Left renal cortex interstitium (tissue), 4 donors: ENCODE data around the gene CAMK1D. TPM values are rescaled to one million over a fixed set of nuclear protein-coding genes. Genes with fewer than 3 reads are reported as not detected.

Experiments used
- DNase-seq, 4 donors: peaks; one replicate each; pipeline ENCODE4 v3.0.0-alpha.2; 2013; ENCODE audit warnings: low read depth in 4 of 4, low spot score in 2 of 4, missing footprints in 1 of 4
- polyA plus RNA-seq, 4 donors: library from polyadenylated mRNA; unstranded; fragments of 120-200 nt; gene quantifications; one replicate each; pipeline ENCODE4 v1.2.1, GENCODE V29; 2013; ENCODE audit not compliant: insufficient read length in 4 of 4

Gene CAMK1D
- polyA plus RNA-seq, 4 donors: 10.1 to 13.0 (median 10.8) TPM

DNA sequence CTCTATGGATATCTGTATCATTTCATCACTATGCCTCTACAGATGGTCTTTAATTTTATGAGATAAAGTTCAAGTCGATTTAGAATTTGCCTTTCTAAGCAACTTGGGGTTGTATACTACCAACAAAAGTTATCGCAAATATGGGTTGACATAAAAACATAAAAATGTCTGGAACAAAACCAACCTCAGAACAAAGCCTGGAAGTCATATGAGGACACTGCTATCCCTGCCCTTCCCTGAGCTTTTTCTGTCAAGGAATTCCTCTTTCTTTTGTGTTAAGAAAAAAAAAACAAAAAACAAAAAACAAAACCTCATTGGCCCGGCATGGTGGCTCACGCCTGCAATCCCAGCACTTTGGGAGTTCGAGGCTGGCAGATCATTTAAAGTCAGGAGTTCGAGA is 319.3 kb downstream of the CAMK1D start:
- no peak for DNase-seq

- DNase-seq: no peak
Measured at GRCh38 chr10:12670004-12670403, 320.7 kb downstream of the CAMK1D start.

DNA sequence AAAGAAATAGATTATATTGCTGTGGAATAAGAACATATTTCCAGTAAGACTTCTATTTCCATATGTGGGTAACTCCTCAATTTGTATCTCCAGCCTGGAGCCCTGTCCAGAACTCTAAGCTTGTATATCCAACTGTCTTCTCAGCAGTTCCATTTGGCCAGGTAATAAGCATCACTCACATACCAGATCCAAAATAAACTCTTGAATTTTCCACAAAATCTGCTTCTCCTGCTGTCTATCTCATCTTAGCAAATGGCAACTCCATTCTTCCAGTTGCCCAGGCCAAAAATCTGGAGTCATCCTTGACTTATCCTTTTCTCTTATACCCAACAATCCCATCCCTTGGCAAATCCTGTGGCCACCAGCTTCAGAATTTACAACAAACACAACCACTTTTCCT is 325.8 kb downstream of the CAMK1D start:
- no peak for DNase-seq

- DNase-seq: no peak
Measured at GRCh38 chr10:12679636-12680035, 330.3 kb downstream of the CAMK1D start.

- no peak for DNase-seq
Measured at GRCh38 chr10:12681252-12681651, 331.9 kb downstream of the CAMK1D start.

- no peak for DNase-seq
Measured at GRCh38 chr10:12684784-12685183, 335.4 kb downstream of the CAMK1D start.

DNA sequence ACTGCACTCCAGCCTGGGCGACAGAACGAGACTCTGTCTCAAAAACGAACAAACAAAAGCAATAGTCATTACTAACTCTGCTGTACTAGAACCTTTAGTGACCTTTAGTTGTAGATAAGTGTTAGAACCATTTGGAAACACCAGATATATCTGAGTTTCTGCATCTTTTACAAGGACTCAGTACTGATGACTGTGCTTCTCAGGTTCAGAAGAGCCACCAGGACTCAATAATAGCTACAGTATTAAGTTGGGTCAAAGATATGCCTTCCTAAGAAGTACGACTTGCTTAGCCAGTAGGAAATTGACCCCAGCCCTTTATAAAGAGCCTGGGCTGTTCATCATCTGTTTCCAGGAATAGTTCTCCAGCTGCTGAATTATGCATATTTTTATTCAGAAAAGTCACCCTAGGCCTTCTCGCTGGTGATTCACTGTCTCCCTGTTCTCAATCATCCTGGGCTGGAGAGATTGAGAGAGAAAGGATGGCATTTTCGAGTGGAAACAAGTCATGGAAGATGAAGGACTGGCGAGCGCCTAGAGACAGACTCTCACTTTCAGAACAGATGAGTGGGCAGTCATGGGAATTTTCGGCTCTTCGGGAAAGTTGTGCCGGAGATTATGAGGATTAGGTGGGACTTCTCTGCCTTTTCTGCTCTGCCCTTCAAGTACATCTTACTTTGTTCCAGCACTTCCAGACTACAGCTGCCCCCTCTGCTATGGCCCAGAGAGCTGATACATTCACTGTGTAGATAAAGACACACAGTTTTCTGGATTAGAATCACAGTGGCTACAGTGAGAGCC is 336.1 kb downstream of the CAMK1D start:
- no peak for DNase-seq

- DNase-seq: no peak
Measured at GRCh38 chr10:12687996-12688395, 338.6 kb downstream of the CAMK1D start.

GRCh38 chr10:12689893-12690292 is 340.5 kb downstream of the CAMK1D start:
- DNase-seq: no peak

- peak in 1 of 4 donors; percentile 37 for DNase-seq
Measured at GRCh38 chr10:12690525-12691126, 341.3 kb downstream of the CAMK1D start.

- DNase-seq: no peak
Measured at GRCh38 chr10:12691596-12691995, 342.2 kb downstream of the CAMK1D start.

GRCh38 chr10:12697764-12698163 is 348.4 kb downstream of the CAMK1D start:
- no peak for DNase-seq

- DNase-seq: no peak
Measured at GRCh38 chr10:12699258-12699700, 349.9 kb downstream of the CAMK1D start.

- DNase-seq: no peak
Measured at GRCh38 chr10:12699781-12700556, 350.6 kb downstream of the CAMK1D start.

- no peak for DNase-seq
Measured at GRCh38 chr10:12700557-12700874, 351.2 kb downstream of the CAMK1D start.

- DNase-seq: no peak
Measured at GRCh38 chr10:12701696-12702095, 352.3 kb downstream of the CAMK1D start.

GRCh38 chr10:12702215-12702770 is 352.9 kb downstream of the CAMK1D start:
- no peak for DNase-seq

DNA sequence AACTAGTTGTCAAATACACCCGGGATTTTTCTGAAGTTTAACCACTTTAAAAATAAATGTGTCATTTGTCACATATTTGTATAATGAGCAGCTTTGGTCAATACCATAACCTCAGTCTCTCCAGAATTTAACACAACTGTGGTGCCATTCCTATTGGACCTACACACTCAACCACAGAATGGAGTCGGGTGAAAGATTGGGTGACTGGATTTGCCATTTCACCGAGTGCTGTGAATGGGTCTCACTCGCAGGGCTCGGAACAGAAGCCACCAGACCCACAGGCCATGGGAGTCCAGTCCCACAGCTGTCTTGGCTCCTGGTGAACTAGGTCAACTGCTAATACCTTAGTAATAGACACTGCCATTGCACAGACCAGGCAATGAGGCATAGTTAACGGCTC is 353.8 kb downstream of the CAMK1D start:
- DNase-seq: no peak

DNA sequence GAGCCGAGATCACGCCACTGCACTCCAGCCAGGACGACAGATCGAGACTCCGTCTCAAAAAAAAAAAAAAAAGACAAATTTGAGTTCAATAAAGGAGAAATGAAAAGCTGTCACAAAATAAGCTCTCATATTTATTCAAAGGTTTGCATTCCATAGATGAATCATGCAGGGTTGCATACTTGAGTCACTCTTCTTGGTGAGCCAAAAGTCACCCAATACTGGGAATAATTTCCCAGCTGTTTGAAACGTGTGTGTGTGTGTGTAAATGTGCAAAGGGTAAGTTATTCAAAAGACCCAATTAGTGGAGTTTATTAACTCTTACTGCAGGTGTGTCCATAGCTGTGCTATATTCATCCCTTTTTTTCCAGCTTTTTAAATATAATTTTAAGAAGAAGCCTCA is 354.5 kb downstream of the CAMK1D start:
- DNase-seq: no peak

GRCh38 chr10:12704488-12704887 is 355.1 kb downstream of the CAMK1D start:
- no peak for DNase-seq

- no peak for DNase-seq
Measured at GRCh38 chr10:12705943-12706342, 356.6 kb downstream of the CAMK1D start.
